ENCODE results near the gene NTN1. TPM values are rescaled to one million over a fixed set of nuclear protein-coding genes. Genes with fewer than 3 reads are reported as not detected.

NTN1 gene
- total RNA-seq, 1 experiment from 2014 or later, result 4.2 TPM

DNA sequence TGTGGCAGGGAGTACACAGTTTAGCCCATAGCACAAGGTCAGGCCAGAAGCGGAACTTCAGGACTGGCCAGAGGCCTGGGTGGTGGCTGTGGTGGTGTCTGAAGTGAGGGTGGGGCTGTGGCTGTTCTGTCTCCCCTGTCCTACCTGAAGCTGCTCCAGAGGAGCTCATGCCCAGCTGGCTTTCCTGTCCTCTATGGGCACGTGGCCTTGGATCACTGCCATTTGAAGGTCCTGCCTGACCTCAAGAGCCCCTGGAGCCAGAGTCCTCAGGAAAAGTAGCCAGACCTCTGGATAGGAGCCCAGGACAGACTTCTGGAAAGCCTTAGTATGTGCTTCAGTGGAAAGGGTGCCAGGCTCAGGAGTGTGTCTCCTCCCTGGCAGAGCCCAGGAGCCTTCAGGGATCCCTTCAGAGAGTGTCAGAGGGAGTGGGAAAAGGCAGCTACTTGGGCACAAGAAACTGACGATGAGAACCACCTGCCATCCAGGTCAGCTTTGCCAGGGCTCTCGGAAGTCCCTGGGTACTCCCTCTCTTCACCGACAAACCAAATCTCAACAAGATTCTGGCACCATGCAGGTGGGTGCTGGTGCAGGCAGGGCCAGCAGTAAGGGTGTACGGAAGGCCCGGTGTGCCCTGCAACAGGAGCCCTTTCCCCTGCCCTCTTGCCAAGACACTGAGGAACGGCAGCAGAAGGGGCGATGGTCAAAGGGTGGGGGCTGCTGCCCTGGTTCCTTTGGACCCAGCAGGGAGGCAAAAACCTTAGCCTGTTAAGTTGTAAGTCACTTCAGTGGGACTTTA is 153.7 kb downstream of the NTN1 start:
- Histone ChIP-seq H3K27ac (ENCODE audit: low read depth, low read length) (no peak overlapping the region), H3K4me2 (ENCODE audit: low read length) (no peak overlapping the region), H2AFZ (ENCODE audit: low read depth, low read length, poor library complexity, severe bottlenecking) (no peak overlapping the region), H3K9ac (ENCODE audit: low read length) (no peak overlapping the region), H3K9me3 (ENCODE audit: control insufficient read depth in 1 of 2, insufficient read depth in 1 of 2, low read depth in 1 of 2, low read length in 2 of 2) (no peaks in the 10 kb centered on the region), H3K27me3 (ENCODE audit: insufficient read depth, low read length) (no peaks in the 10 kb centered on the region), H4K20me1 (ENCODE audit: insufficient read depth) (no peaks in the 10 kb centered on the region), H3K36me3 (ENCODE audit: control insufficient read depth in 1 of 2, insufficient read depth in 2 of 2, low read length in 2 of 2) (no peaks in the 10 kb centered on the region), H3K4me3 (replicated peaks in 1 of 2; ENCODE audit: low read depth in 1 of 2, low read length in 2 of 2) (no peak overlapping the region), H3K4me1 (ENCODE audit: control insufficient read depth in 1 of 2, insufficient read depth in 2 of 2, low read length in 2 of 2) (no peaks in the 10 kb centered on the region), H3K79me2 (ENCODE audit: insufficient read depth, low read length) (no peaks in the 10 kb centered on the region), H3K9me2 (ENCODE audit: insufficient read depth) (no peaks in the 10 kb centered on the region)
- CTCF ChIA-PET, result no interaction called here
- BruUV-seq (replicated peaks), result no TSS peak
- ATAC-seq (no peak), DNase-seq (ENCODE audit: low read depth, low spot score) (no peak)
- RAD21 ChIA-PET (ENCODE audit: low non-redundant PET in 1 of 2, low total read pairs in 2 of 2, uncharacterized antibody in 2 of 2, unreplicated experiment in 2 of 2), result no interaction called here
- intact Hi-C loops (cut with micrococcal nuclease), result no loop called here
- TF ChIP-seq ELF1 (IDR thresholded peaks at IDR 0.05; ENCODE audit: borderline replicate concordance, low read depth) (no peak), CEBPB (IDR thresholded peaks at IDR 0.05; ENCODE audit: low read depth) (no peak), EZH2 (IDR thresholded peaks at IDR 0.05) (no peak), SP1 (IDR thresholded peaks at IDR 0.05; ENCODE audit: low read depth) (no peak), TCF7L2 (IDR thresholded peaks at IDR 0.05; ENCODE audit: borderline replicate concordance, extremely low read depth, insufficient read depth, insufficient read length) (no peak), POLR2A (IDR thresholded peaks at IDR 0.05; ENCODE audit: borderline replicate concordance, extremely low read depth, insufficient read depth, insufficient read length) (no peak), EZH2phosphoT487 (IDR thresholded peaks at IDR 0.05; ENCODE audit: borderline replicate concordance) (no peak), SRF (IDR thresholded peaks at IDR 0.05; ENCODE audit: low read depth) (no peak), CBX3 (IDR thresholded peaks at IDR 0.05; ENCODE audit: low read depth) (no peak), ZNF274 (IDR thresholded peaks at IDR 0.05; ENCODE audit: low read depth, low read length) (no peak), FOSL1 (IDR thresholded peaks at IDR 0.05; ENCODE audit: low read depth) (no peak), RAD21 (IDR thresholded peaks at IDR 0.05; ENCODE audit: low read depth) (no peak), YY1 (IDR thresholded peaks at IDR 0.05; ENCODE audit: extremely low read depth, insufficient replicate concordance, low read depth, low read length) (no peak), SIN3A (IDR thresholded peaks at IDR 0.05; ENCODE audit: low read depth) (no peak), EGR1 (IDR thresholded peaks at IDR 0.05; ENCODE audit: low read depth) (no peak), POLR2AphosphoS5 (IDR thresholded peaks at IDR 0.05; ENCODE audit: low read depth, low read length) (no peak)
- TF ChIP-seq, protein P1, sequence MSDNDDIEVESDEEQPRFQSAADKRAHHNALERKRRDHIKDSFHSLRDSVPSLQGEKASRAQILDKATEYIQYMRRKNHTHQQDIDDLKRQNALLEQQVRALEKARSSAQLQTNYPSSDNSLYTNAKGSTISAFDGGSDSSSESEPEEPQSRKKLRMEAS (IDR thresholded peaks at IDR 0.05), result no peak
- TF ChIP-seq, protein P2, sequence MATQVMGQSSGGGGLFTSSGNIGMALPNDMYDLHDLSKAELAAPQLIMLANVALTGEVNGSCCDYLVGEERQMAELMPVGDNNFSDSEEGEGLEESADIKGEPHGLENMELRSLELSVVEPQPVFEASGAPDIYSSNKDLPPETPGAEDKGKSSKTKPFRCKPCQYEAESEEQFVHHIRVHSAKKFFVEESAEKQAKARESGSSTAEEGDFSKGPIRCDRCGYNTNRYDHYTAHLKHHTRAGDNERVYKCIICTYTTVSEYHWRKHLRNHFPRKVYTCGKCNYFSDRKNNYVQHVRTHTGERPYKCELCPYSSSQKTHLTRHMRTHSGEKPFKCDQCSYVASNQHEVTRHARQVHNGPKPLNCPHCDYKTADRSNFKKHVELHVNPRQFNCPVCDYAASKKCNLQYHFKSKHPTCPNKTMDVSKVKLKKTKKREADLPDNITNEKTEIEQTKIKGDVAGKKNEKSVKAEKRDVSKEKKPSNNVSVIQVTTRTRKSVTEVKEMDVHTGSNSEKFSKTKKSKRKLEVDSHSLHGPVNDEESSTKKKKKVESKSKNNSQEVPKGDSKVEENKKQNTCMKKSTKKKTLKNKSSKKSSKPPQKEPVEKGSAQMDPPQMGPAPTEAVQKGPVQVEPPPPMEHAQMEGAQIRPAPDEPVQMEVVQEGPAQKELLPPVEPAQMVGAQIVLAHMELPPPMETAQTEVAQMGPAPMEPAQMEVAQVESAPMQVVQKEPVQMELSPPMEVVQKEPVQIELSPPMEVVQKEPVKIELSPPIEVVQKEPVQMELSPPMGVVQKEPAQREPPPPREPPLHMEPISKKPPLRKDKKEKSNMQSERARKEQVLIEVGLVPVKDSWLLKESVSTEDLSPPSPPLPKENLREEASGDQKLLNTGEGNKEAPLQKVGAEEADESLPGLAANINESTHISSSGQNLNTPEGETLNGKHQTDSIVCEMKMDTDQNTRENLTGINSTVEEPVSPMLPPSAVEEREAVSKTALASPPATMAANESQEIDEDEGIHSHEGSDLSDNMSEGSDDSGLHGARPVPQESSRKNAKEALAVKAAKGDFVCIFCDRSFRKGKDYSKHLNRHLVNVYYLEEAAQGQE (IDR thresholded peaks at IDR 0.05; ENCODE audit: low read depth), result no peak
- TF ChIP-seq, protein P3, sequence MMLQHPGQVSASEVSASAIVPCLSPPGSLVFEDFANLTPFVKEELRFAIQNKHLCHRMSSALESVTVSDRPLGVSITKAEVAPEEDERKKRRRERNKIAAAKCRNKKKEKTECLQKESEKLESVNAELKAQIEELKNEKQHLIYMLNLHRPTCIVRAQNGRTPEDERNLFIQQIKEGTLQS (IDR thresholded peaks at IDR 0.05), result no peak
- POLR2A ChIA-PET, result no interaction called here

All from HCT116 (cell line).